Esophagus muscularis mucosa (tissue), 4 donors: ENCODE data around the gene CCNE1. TPM values are rescaled to one million over a fixed set of nuclear protein-coding genes. Genes with fewer than 3 reads are reported as not detected.

Experiments used
- DNase-seq: peaks from one replicate; pipeline ENCODE4 v3.0.0-alpha.2; 2017; ENCODE audit errors: extremely low spot score
- H3K27ac ChIP-seq, 4 donors: fragments of 200-600 bp; sonication (generic); replicated peaks in 1 of 4; 1 replicate in 3 of 4; 2 replicates in 1 of 4; pipeline ENCODE4 v1.5.1; 2016 to 2019; ENCODE audit warnings: mild to moderate bottlenecking in 1 of 4
- H3K27me3 ChIP-seq, 4 donors: fragments of 200-600 bp; sonication (generic); one replicate each; pipeline versions ENCODE4 v1.5.1 to v1.6.0; 2016 to 2019
- H3K36me3 ChIP-seq, 4 donors: fragments of 200-600 bp; sonication (generic); one replicate each; pipeline ENCODE4 v1.5.1; 2016 to 2019
- H3K4me1 ChIP-seq, 4 donors: fragments of 200-600 bp; sonication (generic); one replicate each; pipeline ENCODE4 v1.5.1; 2016 to 2019
- H3K4me3 ChIP-seq, 4 donors: fragments of 200-600 bp; sonication (generic); 1 replicate in 2 of 4; 2 replicates in 2 of 4; pipeline ENCODE4 v1.5.1; 2016 to 2019; ENCODE audit warnings: mild to moderate bottlenecking in 4 of 4, moderate library complexity in 1 of 4
- H3K9me3 ChIP-seq, 4 donors: fragments of 200-600 bp; sonication (generic); 1 replicate in 3 of 4; 2 replicates in 1 of 4; pipeline ENCODE4 v1.5.1; 2016 to 2019
- EP300 ChIP-seq: sonication (generic); formaldehyde crosslinking; IDR thresholded peaks from one replicate; pipeline ENCODE4 v1.6.1; 2017; ENCODE audit warnings: antibody characterized with exemption
- POLR2A ChIP-seq: fragments of 450-650 bp; IDR thresholded peaks from one replicate; pipeline ENCODE4 v1.6.1; 2017; ENCODE audit warnings: antibody characterized with exemption, moderate library complexity, mild to moderate bottlenecking, low read depth
- POLR2AphosphoS5 ChIP-seq, 2 donors: sonication (generic); formaldehyde crosslinking; IDR thresholded peaks; one replicate each; pipeline ENCODE4 v1.6.1; 2017; ENCODE audit warnings: antibody characterized with exemption in 2 of 2
- WGBS: methylation state at CpG from one replicate; pipeline ENCODE4 v1.1.5; 2018; 5-methylcytosine and 5-hydroxymethylcytosine counted together
- intact Hi-C: fragments of 100-400 bp; cut with DNase I; formaldehyde crosslinking; loops from one replicate; pipeline ENCODE4 v1.15.1; 2023
- total RNA-seq, 4 donors: library from RNA; depleted of rRNA; stranded (reverse); fragments of >200 nt; gene quantifications; one replicate each; pipeline versions ENCODE4 v1.1.0 to v1.2.1, GENCODE V29; 2016
- TF ChIP-seq, protein P1 (sequence below), 3 experiments: fragments of 200-600 bp in 2 of 3; fragments of 450-650 bp in 1 of 3; sonication (generic) in 2 of 3; IDR thresholded peaks; one replicate each; pipeline ENCODE4 v1.5.1; 2017 to 2019; ENCODE audit warnings: antibody characterized with exemption in 3 of 3, mild to moderate bottlenecking in 2 of 3, moderate library complexity in 1 of 3

CCNE1 gene
- total RNA-seq, 4 donors from 2014 or later, result 0.42 to 4.0 (median 2.4) TPM

GRCh38 chr19:29849208-29849607 lies 37.4 kb downstream of the CCNE1 start:
- no peak overlapping the region for H3K27ac ChIP-seq
- peaks cover 0 to 13% (median 0%) of the 10 kb centered on the region in 4 donors for H3K27me3 ChIP-seq
- H3K4me1 ChIP-seq, result peaks cover 7 to 12% (median 10%) of the 10 kb centered on the region in 4 donors
- TF ChIP-seq, protein P1, sequence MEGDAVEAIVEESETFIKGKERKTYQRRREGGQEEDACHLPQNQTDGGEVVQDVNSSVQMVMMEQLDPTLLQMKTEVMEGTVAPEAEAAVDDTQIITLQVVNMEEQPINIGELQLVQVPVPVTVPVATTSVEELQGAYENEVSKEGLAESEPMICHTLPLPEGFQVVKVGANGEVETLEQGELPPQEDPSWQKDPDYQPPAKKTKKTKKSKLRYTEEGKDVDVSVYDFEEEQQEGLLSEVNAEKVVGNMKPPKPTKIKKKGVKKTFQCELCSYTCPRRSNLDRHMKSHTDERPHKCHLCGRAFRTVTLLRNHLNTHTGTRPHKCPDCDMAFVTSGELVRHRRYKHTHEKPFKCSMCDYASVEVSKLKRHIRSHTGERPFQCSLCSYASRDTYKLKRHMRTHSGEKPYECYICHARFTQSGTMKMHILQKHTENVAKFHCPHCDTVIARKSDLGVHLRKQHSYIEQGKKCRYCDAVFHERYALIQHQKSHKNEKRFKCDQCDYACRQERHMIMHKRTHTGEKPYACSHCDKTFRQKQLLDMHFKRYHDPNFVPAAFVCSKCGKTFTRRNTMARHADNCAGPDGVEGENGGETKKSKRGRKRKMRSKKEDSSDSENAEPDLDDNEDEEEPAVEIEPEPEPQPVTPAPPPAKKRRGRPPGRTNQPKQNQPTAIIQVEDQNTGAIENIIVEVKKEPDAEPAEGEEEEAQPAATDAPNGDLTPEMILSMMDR (IDR thresholded peaks at IDR 0.05), result no peak
- TF ChIP-seq EP300, result no peak
- no peak for TF ChIP-seq POLR2AphosphoS5 (IDR thresholded peaks at IDR 0.05)
- TF ChIP-seq POLR2A, result no peak
- 69% methylated on average over 2 of the region's 2 CpGs for WGBS
- no peak for DNase-seq
- intact Hi-C loops, result no loop called here
- no peaks in the 10 kb centered on the region for H3K9me3 ChIP-seq
- H3K36me3 ChIP-seq, result no peaks in the 10 kb centered on the region
- no peak overlapping the region for H3K4me3 ChIP-seq

GRCh38 chr19:29850482-29850881 lies 38.7 kb downstream of the CCNE1 start:
- Histone ChIP-seq H3K4me1 (peaks cover 4 to 7% (median 5%) of the 10 kb centered on the region in 4 donors), H3K36me3 (no peaks in the 10 kb centered on the region), H3K4me3 (no peak overlapping the region), H3K27me3 (peaks cover 0 to 18% (median 0%) of the 10 kb centered on the region in 4 donors), H3K9me3 (no peaks in the 10 kb centered on the region), H3K27ac (no peak overlapping the region)
- WGBS, result 92% methylated on average over 2 of the region's 2 CpGs
- DNase-seq, result no peak
- intact Hi-C loops, result no loop called here
- TF ChIP-seq POLR2A (no peak), POLR2AphosphoS5 (IDR thresholded peaks at IDR 0.05) (no peak), EP300 (no peak)
- TF ChIP-seq, protein P1 (IDR thresholded peaks at IDR 0.05), result no peak

- peaks cover 0 to 18% (median 0%) of the 10 kb centered on the region in 4 donors for H3K27me3 ChIP-seq
- no peaks in the 10 kb centered on the region for H3K36me3 ChIP-seq
- intact Hi-C loops, result no loop called here
- no peak overlapping the region for H3K4me3 ChIP-seq
- TF ChIP-seq POLR2AphosphoS5 (IDR thresholded peaks at IDR 0.05) (no peak), POLR2A (no peak), EP300 (no peak)
- TF ChIP-seq, protein P1 (IDR thresholded peaks at IDR 0.05), result no peak
- no peaks in the 10 kb centered on the region for H3K4me1 ChIP-seq
- no peaks in the 10 kb centered on the region for H3K9me3 ChIP-seq
- H3K27ac ChIP-seq, result no peak overlapping the region
- 82% methylated on average over 3 of the region's 3 CpGs for WGBS
- DNase-seq, result no peak
Observed at GRCh38 chr19:29851769-29852521, 40.2 kb downstream of the CCNE1 start.

- Histone ChIP-seq H3K27ac (no peak overlapping the region), H3K27me3 (peaks cover 0 to 39% (median 0%) of the 10 kb centered on the region in 4 donors), H3K4me3 (no peak overlapping the region), H3K9me3 (no peaks in the 10 kb centered on the region), H3K36me3 (no peaks in the 10 kb centered on the region), H3K4me1 (no peaks in the 10 kb centered on the region)
- DNase-seq, result no peak
- TF ChIP-seq POLR2A, result no peak
- TF ChIP-seq EP300, result no peak
- no peak for TF ChIP-seq POLR2AphosphoS5 (IDR thresholded peaks at IDR 0.05)
- TF ChIP-seq, protein P1 (IDR thresholded peaks at IDR 0.05), result no peak
- 89% methylated on average over 6 of the region's 6 CpGs for WGBS
- intact Hi-C loops, result no loop called here
Observed at GRCh38 chr19:29854033-29854432, 42.2 kb downstream of the CCNE1 start.
